ENCODE measurements around the gene PRMT2.
A peak's percentile ranks its signal among the peaks of the same experiment; 100 is the strongest.
"Not testable (repeated sequence)": the region's sequence is repeated elsewhere in the genome, so short reads cannot be mapped to it uniquely, and the experiment has no call there.

The PRMT2 gene

GRCh38 chr21:46617267-46618051, 18.0 kb upstream of the PRMT2 start:
- no peak for DNase-seq (ENCODE audit: low read depth in 2 of 2)

GRCh38 chr21:46618738-46619379, 16.6 kb upstream of the PRMT2 start:
- DNase-seq (ENCODE audit: low read depth in 2 of 2): no peak

GRCh38 chr21:46619846-46620245, 15.6 kb upstream of the PRMT2 start:
- no peak for DNase-seq (ENCODE audit: low read depth in 2 of 2)

- no peak for DNase-seq (ENCODE audit: low read depth in 2 of 2)
These were observed 14.6 kb upstream of the PRMT2 start for GRCh38 chr21:46620846-46621245.

- no peak for DNase-seq (ENCODE audit: low read depth in 2 of 2)
These were observed 13.9 kb upstream of the PRMT2 start for GRCh38 chr21:46621457-46622182.

GRCh38 chr21:46622226-46622625, 13.2 kb upstream of the PRMT2 start:
- DNase-seq (ENCODE audit: low read depth in 2 of 2): peak; percentile 15 to 35

- DNase-seq (ENCODE audit: low read depth in 2 of 2): no peak
These were observed 11.4 kb upstream of the PRMT2 start for GRCh38 chr21:46624050-46624449.

GRCh38 chr21:46625759-46626158, 9.7 kb upstream of the PRMT2 start:
- no peak for DNase-seq (ENCODE audit: low read depth in 2 of 2)

- DNase-seq (ENCODE audit: low read depth in 2 of 2): no peak
These were observed 8.9 kb upstream of the PRMT2 start for GRCh38 chr21:46626536-46626935.

GRCh38 chr21:46626975-46627501, 8.4 kb upstream of the PRMT2 start:
- DNase-seq (ENCODE audit: low read depth in 2 of 2): no peak

GRCh38 chr21:46627726-46628125, 7.7 kb upstream of the PRMT2 start:
- DNase-seq (ENCODE audit: low read depth in 2 of 2): no peak

- no peak for DNase-seq (ENCODE audit: low read depth in 2 of 2)
These were observed 6.6 kb upstream of the PRMT2 start for GRCh38 chr21:46628868-46629267.

- not testable (repeated sequence) for DNase-seq (ENCODE audit: low read depth in 2 of 2)
These were observed 4.6 kb upstream of the PRMT2 start for GRCh38 chr21:46630915-46631314.

GRCh38 chr21:46633566-46633965, 1.9 kb upstream of the PRMT2 start:
- DNase-seq (ENCODE audit: low read depth in 2 of 2): no peak

GRCh38 chr21:46634427-46634826, 1.0 kb upstream of the PRMT2 start:
- DNase-seq (ENCODE audit: low read depth in 2 of 2): no peak

GRCh38 chr21:46634966-46635323, 529 bp upstream of the PRMT2 start:
- peak in 1 of 2 donors; percentile 17 for DNase-seq (ENCODE audit: low read depth in 2 of 2)

GRCh38 chr21:46636181-46636512, 673 bp downstream of the PRMT2 start:
- DNase-seq (ENCODE audit: low read depth in 2 of 2): no peak

- no peak for DNase-seq (ENCODE audit: low read depth in 2 of 2)
These were observed 1.2 kb downstream of the PRMT2 start for GRCh38 chr21:46636550-46637285.

- DNase-seq (ENCODE audit: low read depth in 2 of 2): no peak
These were observed 2.7 kb downstream of the PRMT2 start for GRCh38 chr21:46637952-46638746.

GRCh38 chr21:46639489-46640386, 4.3 kb downstream of the PRMT2 start:
- no peak for DNase-seq (ENCODE audit: low read depth in 2 of 2)

Data from stimulated activated CD8-positive, alpha-beta memory T cell treated with anti-CD3 and anti-CD28 coated beads, Interleukin-7, amount 100 ng/mL, for 4 hours (primary cell).